Endodermal cell (in vitro differentiated cells): Measurements from ENCODE around the gene MGAT4A. TPM values are rescaled to one million over a fixed set of nuclear protein-coding genes. Genes with fewer than 3 reads are reported as not detected.

Experiments used
- DNase-seq: peaks from one replicate; pipeline ENCODE4 v3.0.0-alpha.2; 2017
- H3K27ac ChIP-seq: 2 replicates; pipeline ENCODE4 v1.5.1; 2013; ENCODE audit warnings: mild to moderate bottlenecking, low read depth, low read length, moderate library complexity
- H3K27me3 ChIP-seq: 2 replicates; pipeline ENCODE4 v1.6.1; 2013; ENCODE audit warnings: mild to moderate bottlenecking, low read length, moderate library complexity; ENCODE audit not compliant: insufficient read depth, control insufficient read depth, poor library complexity, severe bottlenecking
- H3K36me3 ChIP-seq: 2 replicates; pipeline ENCODE4 v1.7.0; 2013; ENCODE audit warnings: mild to moderate bottlenecking, low read length, moderate library complexity; ENCODE audit not compliant: control insufficient read depth, insufficient read depth
- H3K4me1 ChIP-seq: one replicate; pipeline ENCODE4 v1.7.0; 2013; ENCODE audit warnings: low read length; ENCODE audit not compliant: control insufficient read depth, insufficient read depth
- H3K4me3 ChIP-seq: 2 replicates; pipeline ENCODE4 v1.5.1; 2013; ENCODE audit warnings: mild to moderate bottlenecking, low read length, moderate library complexity
- H3K9ac ChIP-seq: 2 replicates; pipeline ENCODE4 v1.6.1; 2013; ENCODE audit warnings: mild to moderate bottlenecking, low read length, moderate library complexity; ENCODE audit not compliant: poor library complexity, severe bottlenecking; ENCODE audit errors: extremely low read depth
- H3K9me3 ChIP-seq: 2 replicates; pipeline ENCODE4 v1.6.1; 2013; ENCODE audit warnings: mild to moderate bottlenecking, low read length, moderate library complexity; ENCODE audit not compliant: control insufficient read depth
- H3K27ac Mint-ChIP-seq: 2 replicates; pipeline ENCODE4 v1.8.0; 2020; ENCODE audit warnings: mixed read lengths
- H3K27me3 Mint-ChIP-seq: 2 replicates; pipeline ENCODE4 v1.8.0; 2021; ENCODE audit warnings: mild to moderate bottlenecking, mixed read lengths; ENCODE audit not compliant: insufficient read depth
- H3K36me3 Mint-ChIP-seq: 2 replicates; pipeline ENCODE4 v1.8.0; 2020; ENCODE audit warnings: low read depth, mixed read lengths
- H3K4me1 Mint-ChIP-seq: 2 replicates; pipeline ENCODE4 v1.8.0; 2020; ENCODE audit warnings: mixed read lengths
- H3K4me3 Mint-ChIP-seq: 2 replicates; pipeline ENCODE4 v1.8.0; 2020; ENCODE audit warnings: mild to moderate bottlenecking, moderate library complexity, mixed read lengths
- H3K9me3 Mint-ChIP-seq: 2 replicates; pipeline ENCODE4 v1.8.0; 2020; ENCODE audit warnings: mild to moderate bottlenecking, mixed read lengths
- WGBS, 2 experiments: methylation state at CpG; one replicate each; pipeline versions ENCODE4 v1.1.5 to v1.1.7; 2013; ENCODE audit warnings: missing lambda C conversion rate in 2 of 2, mixed read lengths in 1 of 2; ENCODE audit not compliant: insufficient coverage in 1 of 2, insufficient read length in 1 of 2; 5-methylcytosine and 5-hydroxymethylcytosine counted together
- total RNA-seq, 2 donors: library from RNA; stranded (reverse); fragmentation: NEBNext Ultra II Directional in 1 of 2; extraction: Animal tissue kit (Norgen Biotek cat#: 25700) in 1 of 2; gene quantifications; 2 replicates in 1 of 2; 3 replicates in 1 of 2; pipeline ENCODE4 v1.2.1, GENCODE V29; 2021
- TF ChIP-seq, protein P1 (sequence below): fragments of 200-600 bp; sonication (generic); conservative IDR thresholded peaks from 2 replicates; pipeline ENCODE4 v1.5.0; 2021; ENCODE audit warnings: antibody characterized with exemption, mild to moderate bottlenecking

Gene MGAT4A
- total RNA-seq, 2 donors from 2014 or later = 8.2 to 11.1 TPM

DNA sequence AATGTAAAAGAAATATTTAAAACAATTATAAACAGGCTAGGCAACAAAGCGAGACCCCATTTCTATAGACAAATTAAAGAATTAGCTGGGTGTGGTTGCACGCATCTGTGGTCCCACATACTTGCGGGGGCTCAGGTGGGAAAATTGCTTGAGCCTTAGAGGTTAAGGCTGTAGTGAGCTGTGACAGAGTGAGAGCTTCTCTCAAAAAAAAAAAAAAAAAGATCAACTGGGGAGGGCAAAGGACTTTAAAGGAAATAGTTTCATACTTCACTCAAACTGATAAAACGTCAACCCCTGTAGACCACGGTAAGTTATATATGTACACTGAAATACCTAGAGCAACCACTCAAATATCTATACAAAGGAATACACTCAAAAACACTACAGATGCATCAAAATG is 37.5 kb downstream of the MGAT4A start:
- Histone ChIP-seq H3K27ac (no peak overlapping the region), H3K4me1 (no peaks in the 10 kb centered on the region), H3K9ac (no peak overlapping the region), H3K36me3 (no peaks in the 10 kb centered on the region), H3K4me3 (no peak overlapping the region), H3K27me3 (no peaks in the 10 kb centered on the region), H3K9me3 (no peaks in the 10 kb centered on the region)
- DNase-seq = no peak
- WGBS, 2 experiments = 92 to 100% methylated on average over 2 to 5 of the region's 5 CpGs
- Mint-ChIP-seq H3K4me1 (no peaks in the 10 kb centered on the region), H3K36me3 (no peaks in the 10 kb centered on the region), H3K27ac (no peak overlapping the region), H3K9me3 (no peaks in the 10 kb centered on the region), H3K4me3 (no peak overlapping the region), H3K27me3 (peaks cover 1% of the 10 kb centered on the region)
- TF ChIP-seq, protein P1, sequence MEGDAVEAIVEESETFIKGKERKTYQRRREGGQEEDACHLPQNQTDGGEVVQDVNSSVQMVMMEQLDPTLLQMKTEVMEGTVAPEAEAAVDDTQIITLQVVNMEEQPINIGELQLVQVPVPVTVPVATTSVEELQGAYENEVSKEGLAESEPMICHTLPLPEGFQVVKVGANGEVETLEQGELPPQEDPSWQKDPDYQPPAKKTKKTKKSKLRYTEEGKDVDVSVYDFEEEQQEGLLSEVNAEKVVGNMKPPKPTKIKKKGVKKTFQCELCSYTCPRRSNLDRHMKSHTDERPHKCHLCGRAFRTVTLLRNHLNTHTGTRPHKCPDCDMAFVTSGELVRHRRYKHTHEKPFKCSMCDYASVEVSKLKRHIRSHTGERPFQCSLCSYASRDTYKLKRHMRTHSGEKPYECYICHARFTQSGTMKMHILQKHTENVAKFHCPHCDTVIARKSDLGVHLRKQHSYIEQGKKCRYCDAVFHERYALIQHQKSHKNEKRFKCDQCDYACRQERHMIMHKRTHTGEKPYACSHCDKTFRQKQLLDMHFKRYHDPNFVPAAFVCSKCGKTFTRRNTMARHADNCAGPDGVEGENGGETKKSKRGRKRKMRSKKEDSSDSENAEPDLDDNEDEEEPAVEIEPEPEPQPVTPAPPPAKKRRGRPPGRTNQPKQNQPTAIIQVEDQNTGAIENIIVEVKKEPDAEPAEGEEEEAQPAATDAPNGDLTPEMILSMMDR = no peak

DNA sequence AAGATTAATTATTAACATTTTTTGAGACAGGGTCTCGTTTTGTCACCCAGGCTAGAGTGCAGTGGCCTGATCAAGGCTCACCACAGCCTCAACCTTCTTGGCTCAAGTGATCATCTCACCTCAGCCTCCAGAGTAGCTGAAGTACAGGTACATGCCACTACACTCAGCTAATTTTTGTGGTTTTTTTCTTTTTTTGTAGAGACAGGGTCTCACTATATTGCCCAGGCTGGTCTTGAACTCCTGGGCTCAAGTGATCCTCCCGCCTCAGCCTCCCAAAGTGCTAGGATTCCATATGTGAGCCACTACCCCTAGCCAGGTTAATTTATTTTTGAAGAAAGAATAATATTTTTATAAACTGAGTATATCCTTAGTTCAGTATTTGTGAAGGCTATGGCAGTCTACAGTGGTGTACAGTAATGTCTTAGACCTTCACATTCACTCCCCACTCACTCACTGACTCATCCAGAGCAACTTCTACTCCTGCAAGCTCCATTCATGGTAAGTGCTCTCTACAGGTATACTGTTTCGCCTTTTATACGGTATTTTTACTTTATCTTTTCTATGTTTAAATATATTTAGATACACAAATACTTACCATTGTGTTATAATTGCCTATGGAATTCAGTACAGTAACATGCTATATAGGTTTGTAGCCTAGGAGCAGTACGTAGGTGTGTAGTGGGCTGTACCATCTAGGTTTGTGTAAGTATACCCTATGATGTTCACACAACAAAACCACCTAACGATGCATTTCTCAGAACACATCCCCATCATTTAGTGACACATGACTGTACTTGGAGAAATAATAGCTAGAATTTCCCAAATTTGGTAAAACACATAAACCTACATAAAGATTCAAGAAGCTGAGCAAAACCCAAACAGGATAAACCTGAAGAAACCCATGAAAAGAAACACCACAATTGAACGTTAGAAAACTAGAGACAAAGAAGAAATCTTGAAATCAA is 38.6 kb downstream of the MGAT4A start:
- no peak overlapping the region for H3K27ac Mint-ChIP-seq
- WGBS, 2 experiments = 86 to 100% methylated on average over 2 to 5 of the region's 7 CpGs

DNA sequence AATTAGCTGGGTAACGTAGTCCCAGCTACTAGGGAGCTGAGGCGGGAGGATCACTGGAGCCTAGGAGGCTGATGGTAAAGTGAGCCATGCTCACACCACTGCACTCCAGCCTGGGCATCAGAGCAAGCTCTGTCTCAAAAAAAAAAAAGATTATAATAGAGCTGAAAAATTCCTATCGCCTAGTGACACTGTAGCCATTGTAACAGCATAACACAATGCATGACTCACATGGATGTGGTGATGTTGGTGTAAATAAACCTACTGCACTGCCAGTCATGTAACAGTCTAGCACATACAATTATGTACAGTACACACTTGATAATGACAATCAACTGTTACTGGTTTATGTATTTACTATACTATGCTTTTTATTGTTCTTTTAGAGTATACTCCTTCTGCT is 39.6 kb downstream of the MGAT4A start:
- Mint-ChIP-seq H3K4me3 (no peak overlapping the region), H3K9me3 (no peaks in the 10 kb centered on the region), H3K4me1 (no peaks in the 10 kb centered on the region), H3K27ac (no peak overlapping the region), H3K27me3 (no peaks in the 10 kb centered on the region), H3K36me3 (no peaks in the 10 kb centered on the region)
- TF ChIP-seq, protein P1 = no peak
- no peaks in the 10 kb centered on the region for H3K9me3 ChIP-seq
- H3K4me1 ChIP-seq = no peaks in the 10 kb centered on the region
- no peak overlapping the region for H3K9ac ChIP-seq
- DNase-seq = no peak
- H3K36me3 ChIP-seq = no peaks in the 10 kb centered on the region
- H3K27me3 ChIP-seq = no peaks in the 10 kb centered on the region
- WGBS, 2 experiments = 89 to 92% methylated on average over 2 to 3 of the region's 3 CpGs
- H3K27ac ChIP-seq = no peak overlapping the region
- H3K4me3 ChIP-seq = no peak overlapping the region

More for the DNA sequence above, 38.6 kb downstream of the MGAT4A start:
- H3K4me1 Mint-ChIP-seq = no peaks in the 10 kb centered on the region
- H3K4me3 Mint-ChIP-seq = no peak overlapping the region
- H3K27me3 Mint-ChIP-seq = no peaks in the 10 kb centered on the region
- H3K36me3 Mint-ChIP-seq = no peaks in the 10 kb centered on the region
- Histone ChIP-seq H3K27ac (no peak overlapping the region), H3K9me3 (no peaks in the 10 kb centered on the region), H3K27me3 (no peaks in the 10 kb centered on the region), H3K4me1 (no peaks in the 10 kb centered on the region), H3K36me3 (no peaks in the 10 kb centered on the region), H3K4me3 (no peak overlapping the region), H3K9ac (no peak overlapping the region)
- no peaks in the 10 kb centered on the region for H3K9me3 Mint-ChIP-seq
- no peak for DNase-seq
- TF ChIP-seq, protein P1 = no peak
